AG04449 (cell line): ENCODE measurements around the gene KIF13A.
"Not testable (repeated sequence)": the region's sequence is repeated elsewhere in the genome, so short reads cannot be mapped to it uniquely, and the experiment has no call there.

ENCODE experiments used
- CTCF ChIA-PET: fragments of 350-600 bp; formaldehyde crosslinking; extraction: SDS; loops from one replicate; lab custom pipeline; 2021; ENCODE audit warnings: antibody characterized with exemption; lab: Yijun Ruan, JAX
- POLR2A ChIA-PET: fragments of 400-600, 350-600 bp; formaldehyde crosslinking; extraction: SDS; loops from one replicate; lab custom pipeline; 2020; ENCODE audit warnings: antibody characterized with exemption, inconsistent platforms; lab: Yijun Ruan, JAX
- DNase-seq: peaks from one replicate; pipeline ENCODE4 v3.0.0-alpha.2; 2010; ENCODE audit warnings: low read depth, low spot score
- H3K4me3 ChIP-seq: 2 replicates; pipeline ENCODE4 v1.5.1; 2011; ENCODE audit warnings: low read depth, mild to moderate bottlenecking, control low read depth, low read length
- TF ChIP-seq, protein P1 (sequence below): IDR thresholded peaks from one replicate; pipeline ENCODE4 v1.5.1; 2011; ENCODE audit warnings: mild to moderate bottlenecking, moderate library complexity, low read length, control low read depth, inconsistent platforms; ENCODE audit not compliant: insufficient read depth; ENCODE audit errors: missing control alignments

The KIF13A gene

DNA sequence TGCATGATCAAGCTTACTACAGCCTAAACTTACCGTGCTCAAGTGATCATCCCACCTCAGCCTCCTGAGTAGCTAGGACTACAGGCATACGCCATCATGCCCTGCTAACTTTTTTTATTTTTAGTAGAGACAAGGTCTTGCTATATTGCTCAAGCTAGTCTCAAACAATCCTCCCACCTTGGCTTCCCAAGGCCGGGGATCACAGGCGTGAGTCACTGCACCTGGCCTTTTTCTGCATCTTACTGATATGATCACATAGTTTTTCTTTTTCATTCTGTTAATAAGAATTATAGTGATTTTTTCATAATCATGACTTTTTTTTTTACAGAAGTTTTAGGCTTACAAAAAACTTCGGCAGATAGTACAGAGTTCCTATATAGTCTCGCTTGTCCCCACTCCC lies 93.2 kb downstream of the KIF13A start:
- H3K4me3 ChIP-seq: no peak overlapping the region
- CTCF ChIA-PET: no interaction called here
- TF ChIP-seq, protein P1, sequence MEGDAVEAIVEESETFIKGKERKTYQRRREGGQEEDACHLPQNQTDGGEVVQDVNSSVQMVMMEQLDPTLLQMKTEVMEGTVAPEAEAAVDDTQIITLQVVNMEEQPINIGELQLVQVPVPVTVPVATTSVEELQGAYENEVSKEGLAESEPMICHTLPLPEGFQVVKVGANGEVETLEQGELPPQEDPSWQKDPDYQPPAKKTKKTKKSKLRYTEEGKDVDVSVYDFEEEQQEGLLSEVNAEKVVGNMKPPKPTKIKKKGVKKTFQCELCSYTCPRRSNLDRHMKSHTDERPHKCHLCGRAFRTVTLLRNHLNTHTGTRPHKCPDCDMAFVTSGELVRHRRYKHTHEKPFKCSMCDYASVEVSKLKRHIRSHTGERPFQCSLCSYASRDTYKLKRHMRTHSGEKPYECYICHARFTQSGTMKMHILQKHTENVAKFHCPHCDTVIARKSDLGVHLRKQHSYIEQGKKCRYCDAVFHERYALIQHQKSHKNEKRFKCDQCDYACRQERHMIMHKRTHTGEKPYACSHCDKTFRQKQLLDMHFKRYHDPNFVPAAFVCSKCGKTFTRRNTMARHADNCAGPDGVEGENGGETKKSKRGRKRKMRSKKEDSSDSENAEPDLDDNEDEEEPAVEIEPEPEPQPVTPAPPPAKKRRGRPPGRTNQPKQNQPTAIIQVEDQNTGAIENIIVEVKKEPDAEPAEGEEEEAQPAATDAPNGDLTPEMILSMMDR: no peak
- no peak for DNase-seq
- POLR2A ChIA-PET: no interaction called here

- TF ChIP-seq, protein P1: no peak
- CTCF ChIA-PET: no interaction called here
- DNase-seq: no peak
- no peak overlapping the region for H3K4me3 ChIP-seq
- POLR2A ChIA-PET: no interaction called here
These were observed 95.2 kb downstream of the KIF13A start for GRCh38 chr6:17892097-17892686.

GRCh38 chr6:17890309-17890708 lies 97.1 kb downstream of the KIF13A start:
- ChIA-PET CTCF (interaction anchor here (0.9 to 2.7 kb wide), 2 partner anchors 12 to 86 kb away, joined by 3 to 8 read pairs; no protein-coding TSS in a partner anchor), POLR2A (no interaction called here)
- no peak for DNase-seq
- TF ChIP-seq, protein P1: no peak
- no peak overlapping the region for H3K4me3 ChIP-seq

DNA sequence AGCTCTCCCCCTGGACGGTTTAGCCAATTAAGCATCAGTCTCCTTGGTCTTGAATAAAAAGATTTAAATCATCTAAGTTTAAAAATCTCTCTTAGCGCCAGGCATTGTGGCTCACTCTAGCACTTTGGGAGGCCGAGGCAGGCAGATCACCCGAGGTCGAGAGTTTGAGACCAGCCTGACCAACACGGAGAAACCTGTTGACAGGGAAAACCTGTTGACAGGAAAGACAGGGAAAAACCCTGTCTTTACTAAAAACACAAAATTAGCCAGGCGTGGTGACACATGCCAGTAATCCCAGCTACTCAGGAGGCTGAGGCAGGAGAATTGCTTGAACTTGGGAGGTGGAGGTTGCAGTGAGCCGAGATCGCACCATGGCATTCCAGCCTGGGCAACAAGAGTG lies 97.7 kb downstream of the KIF13A start:
- CTCF ChIA-PET: interaction anchor here (2.7 kb wide), 1 partner anchor 11 kb away, joined by 8 read pairs; no protein-coding TSS in a partner anchor
- POLR2A ChIA-PET, H3K4me3 ChIP-seq, DNase-seq: not testable (repeated sequence)

GRCh38 chr6:17886891-17887290 lies 100.5 kb downstream of the KIF13A start:
- ChIA-PET POLR2A (interaction anchor here (0.6 kb wide), 1 partner anchor 21 kb away, joined by 3 read pairs; no protein-coding TSS in a partner anchor), CTCF (no interaction called here)
- no peak overlapping the region for H3K4me3 ChIP-seq
- TF ChIP-seq, protein P1: no peak
- DNase-seq: no peak

GRCh38 chr6:17885889-17886576 lies 101.4 kb downstream of the KIF13A start:
- no peak overlapping the region for H3K4me3 ChIP-seq
- CTCF ChIA-PET: no interaction called here
- POLR2A ChIA-PET: no interaction called here
- TF ChIP-seq, protein P1: no peak
- DNase-seq: no peak
